ENCODE data around the gene PTPRT. TPM values are rescaled to one million over a fixed set of nuclear protein-coding genes. Genes with fewer than 3 reads are reported as not detected.
A peak's percentile ranks its signal among the peaks of the same experiment; 100 is the strongest.

PTPRT gene
- total RNA-seq, 1 experiment from 2014 or later, result not detected

DNA sequence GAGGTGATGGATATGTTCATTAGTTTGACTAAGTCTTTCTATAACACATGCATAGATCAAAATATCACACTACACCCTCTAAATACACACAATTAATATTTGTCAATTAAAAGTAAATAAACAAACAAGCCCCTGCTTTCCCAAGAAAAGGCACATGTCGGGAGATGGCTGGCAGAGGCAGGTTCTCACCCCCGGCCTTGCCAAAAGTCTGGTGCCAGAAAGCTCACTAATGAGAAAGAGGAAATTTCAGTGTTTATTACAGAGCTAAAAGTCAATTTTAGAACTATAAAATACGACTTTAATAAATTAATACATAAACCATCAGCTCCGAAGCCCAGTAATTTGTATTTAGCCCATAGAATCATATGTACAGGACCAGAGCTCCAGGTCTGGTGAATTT is 404.7 kb downstream of the PTPRT start:
- Histone ChIP-seq H3K27me3 (replicated peaks; ENCODE audit: insufficient read depth, low read depth, low read length, poor library complexity) (no peaks in the 10 kb centered on the region), H3K4me3 (ENCODE audit: low read depth, low read length, poor library complexity, severe bottlenecking) (no peak overlapping the region), H3K27ac (ENCODE audit: low read depth, low read length, poor library complexity, severe bottlenecking) (no peak overlapping the region), H3K4me1 (ENCODE audit: insufficient read depth, low read length, poor library complexity, severe bottlenecking) (no peaks in the 10 kb centered on the region), H3K9me3 (ENCODE audit: low read depth, low read length, poor library complexity, severe bottlenecking) (no peaks in the 10 kb centered on the region), H3K36me3 (ENCODE audit: insufficient read depth, low read length, poor library complexity, severe bottlenecking) (no peaks in the 10 kb centered on the region)
- ChIA-PET POLR2A (ENCODE audit: low non-redundant PET) (no interaction called here), CTCF (no interaction called here)
- no peak for DNase-seq (ENCODE audit: low spot score)
- intact Hi-C loops (cut with micrococcal nuclease; ENCODE audit: unreplicated experiment), result no loop called here
- TF ChIP-seq, protein P1, sequence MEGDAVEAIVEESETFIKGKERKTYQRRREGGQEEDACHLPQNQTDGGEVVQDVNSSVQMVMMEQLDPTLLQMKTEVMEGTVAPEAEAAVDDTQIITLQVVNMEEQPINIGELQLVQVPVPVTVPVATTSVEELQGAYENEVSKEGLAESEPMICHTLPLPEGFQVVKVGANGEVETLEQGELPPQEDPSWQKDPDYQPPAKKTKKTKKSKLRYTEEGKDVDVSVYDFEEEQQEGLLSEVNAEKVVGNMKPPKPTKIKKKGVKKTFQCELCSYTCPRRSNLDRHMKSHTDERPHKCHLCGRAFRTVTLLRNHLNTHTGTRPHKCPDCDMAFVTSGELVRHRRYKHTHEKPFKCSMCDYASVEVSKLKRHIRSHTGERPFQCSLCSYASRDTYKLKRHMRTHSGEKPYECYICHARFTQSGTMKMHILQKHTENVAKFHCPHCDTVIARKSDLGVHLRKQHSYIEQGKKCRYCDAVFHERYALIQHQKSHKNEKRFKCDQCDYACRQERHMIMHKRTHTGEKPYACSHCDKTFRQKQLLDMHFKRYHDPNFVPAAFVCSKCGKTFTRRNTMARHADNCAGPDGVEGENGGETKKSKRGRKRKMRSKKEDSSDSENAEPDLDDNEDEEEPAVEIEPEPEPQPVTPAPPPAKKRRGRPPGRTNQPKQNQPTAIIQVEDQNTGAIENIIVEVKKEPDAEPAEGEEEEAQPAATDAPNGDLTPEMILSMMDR (conservative IDR thresholded peaks at IDR 0.05; ENCODE audit: low read depth, low read length), result no peak
- TF ChIP-seq EZH2 (IDR thresholded peaks at IDR 0.05; ENCODE audit: borderline replicate concordance, low read depth, low read length, poor library complexity, severe bottlenecking), result no peak
- BruUV-seq (replicated peaks), result no TSS peak

DNA sequence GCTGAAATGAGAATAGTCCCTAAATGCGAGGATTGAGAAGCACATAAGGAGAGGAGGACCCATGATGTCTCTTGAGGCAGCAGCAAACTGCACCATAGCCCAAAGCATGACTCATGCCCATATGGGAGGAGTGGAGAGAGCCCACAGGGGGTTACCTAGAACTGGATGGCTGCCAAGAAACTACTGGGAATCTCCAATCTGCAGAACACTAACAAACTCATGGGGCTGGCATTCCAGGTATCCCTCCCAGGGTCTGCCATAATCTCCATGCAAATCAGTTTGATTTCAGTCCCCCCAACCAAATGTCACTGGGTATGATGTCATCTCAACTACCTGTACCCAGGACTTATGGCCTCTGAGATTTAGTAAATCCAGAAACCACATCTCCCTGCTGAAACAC is 410.5 kb downstream of the PTPRT start:
- POLR2A ChIA-PET (ENCODE audit: low non-redundant PET), result no interaction called here
- CTCF ChIA-PET, result no interaction called here
- Histone ChIP-seq H3K4me1 (ENCODE audit: insufficient read depth, low read length, poor library complexity, severe bottlenecking) (no peaks in the 10 kb centered on the region), H3K27me3 (replicated peaks; ENCODE audit: insufficient read depth, low read depth, low read length, poor library complexity) (no peaks in the 10 kb centered on the region), H3K27ac (ENCODE audit: low read depth, low read length, poor library complexity, severe bottlenecking) (no peak overlapping the region), H3K9me3 (ENCODE audit: low read depth, low read length, poor library complexity, severe bottlenecking) (no peaks in the 10 kb centered on the region), H3K4me3 (ENCODE audit: low read depth, low read length, poor library complexity, severe bottlenecking) (no peak overlapping the region), H3K36me3 (ENCODE audit: insufficient read depth, low read length, poor library complexity, severe bottlenecking) (no peaks in the 10 kb centered on the region)
- DNase-seq (ENCODE audit: low spot score), result peak; percentile 3
- BruUV-seq (replicated peaks), result no TSS peak
- TF ChIP-seq, protein P1 (conservative IDR thresholded peaks at IDR 0.05; ENCODE audit: low read depth, low read length), result no peak
- TF ChIP-seq EZH2 (IDR thresholded peaks at IDR 0.05; ENCODE audit: borderline replicate concordance, low read depth, low read length, poor library complexity, severe bottlenecking), result no peak
- intact Hi-C loops (cut with micrococcal nuclease; ENCODE audit: unreplicated experiment), result no loop called here

GRCh38 chr20:42775866-42776265 is 413.8 kb downstream of the PTPRT start:
- BruUV-seq (replicated peaks), result no TSS peak
- H3K9me3 ChIP-seq (ENCODE audit: low read depth, low read length, poor library complexity, severe bottlenecking), result no peaks in the 10 kb centered on the region
- H3K4me1 ChIP-seq (ENCODE audit: insufficient read depth, low read length, poor library complexity, severe bottlenecking), result no peaks in the 10 kb centered on the region
- no peak for TF ChIP-seq EZH2 (IDR thresholded peaks at IDR 0.05; ENCODE audit: borderline replicate concordance, low read depth, low read length, poor library complexity, severe bottlenecking)
- TF ChIP-seq, protein P1 (conservative IDR thresholded peaks at IDR 0.05; ENCODE audit: low read depth, low read length), result no peak
- ChIA-PET CTCF (no interaction called here), POLR2A (ENCODE audit: low non-redundant PET) (no interaction called here)
- H3K36me3 ChIP-seq (ENCODE audit: insufficient read depth, low read length, poor library complexity, severe bottlenecking), result no peaks in the 10 kb centered on the region
- no peak overlapping the region for H3K27ac ChIP-seq (ENCODE audit: low read depth, low read length, poor library complexity, severe bottlenecking)
- H3K27me3 ChIP-seq (replicated peaks; ENCODE audit: insufficient read depth, low read depth, low read length, poor library complexity), result no peaks in the 10 kb centered on the region
- intact Hi-C loops (cut with micrococcal nuclease; ENCODE audit: unreplicated experiment), result no loop called here
- no peak for DNase-seq (ENCODE audit: low spot score)
- no peak overlapping the region for H3K4me3 ChIP-seq (ENCODE audit: low read depth, low read length, poor library complexity, severe bottlenecking)
